ENCODE results near the gene RBMS3. TPM values are rescaled to one million over a fixed set of nuclear protein-coding genes. Genes with fewer than 3 reads are reported as not detected.

RBMS3 gene
- total RNA-seq, 1 experiment from 2014 or later: 1.3 TPM

DNA sequence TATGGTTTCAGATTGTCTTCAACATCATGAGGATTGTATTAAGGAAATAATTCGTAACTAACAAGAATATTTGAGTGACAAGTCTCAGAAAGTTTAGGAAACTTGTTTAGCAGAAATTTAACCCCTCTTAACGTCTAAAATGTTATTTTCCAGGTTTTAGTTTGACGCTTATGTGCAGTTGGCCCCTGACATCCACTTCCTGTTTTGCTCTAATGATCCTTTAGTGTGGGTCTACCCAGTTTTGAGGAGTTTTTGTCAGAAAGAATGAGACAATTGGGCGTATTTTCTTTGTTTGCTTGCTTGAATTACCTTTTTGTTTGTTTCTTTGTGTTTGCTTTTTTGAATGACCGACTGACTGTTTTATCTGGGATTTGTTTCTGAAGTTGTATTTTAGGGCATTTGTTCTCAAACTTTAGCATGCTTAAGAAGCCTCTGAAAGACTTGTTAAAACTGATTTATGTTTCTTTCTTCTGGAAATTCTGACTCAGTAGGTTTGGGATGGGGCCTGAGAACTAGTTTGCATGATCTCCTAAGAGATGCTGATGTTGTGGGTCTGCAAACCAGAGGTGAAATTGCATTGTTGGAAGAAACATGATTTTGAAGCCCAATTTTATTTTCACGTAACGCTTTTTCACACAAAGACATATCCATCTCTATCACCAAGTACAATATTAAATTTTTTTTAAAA, 20.6 kb downstream of the RBMS3 start:
- TF ChIP-seq, protein P1, sequence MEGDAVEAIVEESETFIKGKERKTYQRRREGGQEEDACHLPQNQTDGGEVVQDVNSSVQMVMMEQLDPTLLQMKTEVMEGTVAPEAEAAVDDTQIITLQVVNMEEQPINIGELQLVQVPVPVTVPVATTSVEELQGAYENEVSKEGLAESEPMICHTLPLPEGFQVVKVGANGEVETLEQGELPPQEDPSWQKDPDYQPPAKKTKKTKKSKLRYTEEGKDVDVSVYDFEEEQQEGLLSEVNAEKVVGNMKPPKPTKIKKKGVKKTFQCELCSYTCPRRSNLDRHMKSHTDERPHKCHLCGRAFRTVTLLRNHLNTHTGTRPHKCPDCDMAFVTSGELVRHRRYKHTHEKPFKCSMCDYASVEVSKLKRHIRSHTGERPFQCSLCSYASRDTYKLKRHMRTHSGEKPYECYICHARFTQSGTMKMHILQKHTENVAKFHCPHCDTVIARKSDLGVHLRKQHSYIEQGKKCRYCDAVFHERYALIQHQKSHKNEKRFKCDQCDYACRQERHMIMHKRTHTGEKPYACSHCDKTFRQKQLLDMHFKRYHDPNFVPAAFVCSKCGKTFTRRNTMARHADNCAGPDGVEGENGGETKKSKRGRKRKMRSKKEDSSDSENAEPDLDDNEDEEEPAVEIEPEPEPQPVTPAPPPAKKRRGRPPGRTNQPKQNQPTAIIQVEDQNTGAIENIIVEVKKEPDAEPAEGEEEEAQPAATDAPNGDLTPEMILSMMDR (IDR thresholded peaks at IDR 0.05; ENCODE audit: unreplicated experiment): no peak
- intact Hi-C loops (cut with micrococcal nuclease; ENCODE audit: unreplicated experiment): no loop called here
- no TSS peak for BruUV-seq (replicated peaks)
- Mint-ChIP-seq H3K4me1 (ENCODE audit: low read depth, unreplicated experiment) (no peaks in the 10 kb centered on the region), H3K27me3 (ENCODE audit: unreplicated experiment) (no peaks in the 10 kb centered on the region), H3K4me3 (ENCODE audit: low read depth, unreplicated experiment) (no peak overlapping the region), H3K27ac (ENCODE audit: unreplicated experiment) (no peak overlapping the region), H3K9me3 (ENCODE audit: low read depth, unreplicated experiment) (peaks cover 3% of the 10 kb centered on the region), H3K36me3 (ENCODE audit: insufficient read depth, unreplicated experiment) (no peaks in the 10 kb centered on the region)
- CTCF ChIA-PET: no interaction called here
- DNase-seq: no peak

GRCh38 chr3:29302619-29303018, 21.7 kb downstream of the RBMS3 start:
- Mint-ChIP-seq H3K4me3 (ENCODE audit: low read depth, unreplicated experiment) (no peak overlapping the region), H3K4me1 (ENCODE audit: low read depth, unreplicated experiment) (no peaks in the 10 kb centered on the region), H3K27ac (ENCODE audit: unreplicated experiment) (no peak overlapping the region), H3K36me3 (ENCODE audit: insufficient read depth, unreplicated experiment) (no peaks in the 10 kb centered on the region), H3K27me3 (ENCODE audit: unreplicated experiment) (no peaks in the 10 kb centered on the region), H3K9me3 (ENCODE audit: low read depth, unreplicated experiment) (peaks cover 3% of the 10 kb centered on the region)
- CTCF ChIA-PET: no interaction called here
- BruUV-seq (replicated peaks): no TSS peak
- intact Hi-C loops (cut with micrococcal nuclease; ENCODE audit: unreplicated experiment): no loop called here
- TF ChIP-seq, protein P1 (IDR thresholded peaks at IDR 0.05; ENCODE audit: unreplicated experiment): no peak
- no peak for DNase-seq

- no peaks in the 10 kb centered on the region for H3K36me3 Mint-ChIP-seq (ENCODE audit: insufficient read depth, unreplicated experiment)
- H3K4me3 Mint-ChIP-seq (ENCODE audit: low read depth, unreplicated experiment): no peak overlapping the region
- no peaks in the 10 kb centered on the region for H3K9me3 Mint-ChIP-seq (ENCODE audit: low read depth, unreplicated experiment)
- H3K27me3 Mint-ChIP-seq (ENCODE audit: unreplicated experiment): no peaks in the 10 kb centered on the region
- H3K4me1 Mint-ChIP-seq (ENCODE audit: low read depth, unreplicated experiment): no peaks in the 10 kb centered on the region
- TF ChIP-seq, protein P1 (IDR thresholded peaks at IDR 0.05; ENCODE audit: unreplicated experiment): no peak
- CTCF ChIA-PET: no interaction called here
- intact Hi-C loops (cut with micrococcal nuclease; ENCODE audit: unreplicated experiment): no loop called here
- no TSS peak for BruUV-seq (replicated peaks)
- DNase-seq: no peak
- H3K27ac Mint-ChIP-seq (ENCODE audit: unreplicated experiment): no peak overlapping the region
Observed at GRCh38 chr3:29307295-29307694, 26.4 kb downstream of the RBMS3 start.

GRCh38 chr3:29310865-29311264, 30.0 kb downstream of the RBMS3 start:
- BruUV-seq (replicated peaks): no TSS peak
- H3K4me3 Mint-ChIP-seq (ENCODE audit: low read depth, unreplicated experiment): no peak overlapping the region
- H3K9me3 Mint-ChIP-seq (ENCODE audit: low read depth, unreplicated experiment): no peaks in the 10 kb centered on the region
- CTCF ChIA-PET: no interaction called here
- no peak for DNase-seq
- no peaks in the 10 kb centered on the region for H3K36me3 Mint-ChIP-seq (ENCODE audit: insufficient read depth, unreplicated experiment)
- no peaks in the 10 kb centered on the region for H3K27me3 Mint-ChIP-seq (ENCODE audit: unreplicated experiment)
- H3K27ac Mint-ChIP-seq (ENCODE audit: unreplicated experiment): no peak overlapping the region
- intact Hi-C loops (cut with micrococcal nuclease; ENCODE audit: unreplicated experiment): no loop called here
- TF ChIP-seq, protein P1 (IDR thresholded peaks at IDR 0.05; ENCODE audit: unreplicated experiment): no peak
- H3K4me1 Mint-ChIP-seq (ENCODE audit: low read depth, unreplicated experiment): no peaks in the 10 kb centered on the region
